Measurements from ENCODE around the gene VPS13A.
"Not testable (repeated sequence)": the region's sequence is repeated elsewhere in the genome, so short reads cannot be mapped to it uniquely, and the experiment has no call there.

Gene VPS13A

DNA sequence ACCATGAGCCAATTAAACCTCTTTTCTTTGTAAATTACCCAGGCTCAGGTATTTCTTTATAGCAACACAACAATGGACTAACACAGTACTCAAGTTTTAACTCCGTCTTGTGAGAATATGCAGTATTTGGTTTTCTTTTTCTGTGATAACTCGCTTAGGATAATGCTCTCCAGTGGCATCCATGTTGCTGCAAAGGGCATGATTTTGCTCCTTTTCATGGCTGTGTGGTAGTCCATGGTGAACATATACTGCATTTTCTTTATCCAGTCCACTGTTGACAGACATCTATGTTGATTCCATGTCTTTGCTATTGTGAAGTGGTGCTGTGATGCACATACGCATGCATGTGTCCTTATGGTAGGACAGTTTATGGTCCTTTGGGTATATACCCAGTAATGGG, 10.9 kb downstream of the VPS13A start:
- no peak for DNase-seq

- DNase-seq: no peak
Measured at GRCh38 chr9:77194423-77194822, 17.1 kb downstream of the VPS13A start.

DNA sequence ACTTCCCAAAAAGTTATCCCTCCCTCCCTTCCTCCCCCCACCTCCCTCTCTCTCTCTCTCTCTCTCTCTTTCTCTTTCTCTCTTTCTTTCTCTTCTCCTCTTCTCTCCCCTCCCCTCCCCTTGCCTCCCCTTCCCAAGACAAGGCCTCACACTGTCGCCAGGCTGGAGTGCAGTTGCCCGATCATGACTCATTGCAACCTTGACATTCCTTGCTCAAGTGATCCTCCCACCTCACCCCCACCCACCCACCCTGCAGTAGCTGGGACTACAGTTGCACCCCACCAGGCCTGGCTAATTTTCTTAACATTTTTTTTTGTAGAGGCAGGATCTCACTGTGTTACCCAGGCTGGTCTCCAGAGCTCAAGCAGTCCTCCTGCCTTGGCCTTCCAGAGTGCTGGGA, 32.8 kb downstream of the VPS13A start:
- DNase-seq: no peak

GRCh38 chr9:77211561-77211960, 34.2 kb downstream of the VPS13A start:
- no peak for DNase-seq

DNA sequence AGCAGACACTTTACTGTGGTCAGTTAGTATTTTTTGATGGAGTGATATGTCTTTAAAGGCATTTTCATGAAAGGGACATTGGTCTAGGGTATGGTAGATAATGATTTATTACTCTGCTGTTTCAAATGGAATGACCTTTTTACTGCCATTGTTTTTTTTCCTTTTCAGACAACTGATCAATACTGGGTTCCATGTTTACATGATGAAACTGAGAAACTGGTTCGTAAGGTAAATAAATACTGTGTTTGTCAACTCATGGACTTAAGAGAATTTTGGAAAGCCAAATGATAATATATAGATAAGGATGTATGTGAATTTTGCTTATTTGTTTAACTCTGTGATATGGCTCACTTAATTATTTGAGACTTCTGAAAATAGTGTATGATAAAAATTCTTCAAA, 35.5 kb downstream of the VPS13A start:
- DNase-seq: no peak

DNA sequence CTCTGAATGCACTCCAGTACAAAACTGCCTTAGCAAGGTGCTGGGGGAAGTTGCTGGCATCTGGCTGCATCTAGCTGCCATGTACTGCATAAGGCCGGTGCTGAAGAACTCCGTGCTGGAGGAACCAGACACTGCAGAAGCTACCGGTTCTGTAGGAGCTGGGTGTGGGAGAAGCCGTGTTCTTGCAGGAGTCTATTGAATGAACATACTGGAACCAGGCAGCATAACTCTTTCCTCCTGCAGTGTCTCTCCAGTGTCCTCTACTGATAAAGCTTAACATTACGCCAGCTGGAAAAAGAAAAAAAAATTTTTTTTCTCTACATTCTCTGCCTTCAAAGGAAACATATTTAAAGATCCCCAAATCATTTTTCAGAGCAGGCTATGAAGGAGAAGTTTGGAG, 38.5 kb downstream of the VPS13A start:
- DNase-seq: no peak

- DNase-seq: no peak
Measured at GRCh38 chr9:77218612-77219011, 41.3 kb downstream of the VPS13A start.

GRCh38 chr9:77221431-77221830, 44.1 kb downstream of the VPS13A start:
- DNase-seq: no peak

DNA sequence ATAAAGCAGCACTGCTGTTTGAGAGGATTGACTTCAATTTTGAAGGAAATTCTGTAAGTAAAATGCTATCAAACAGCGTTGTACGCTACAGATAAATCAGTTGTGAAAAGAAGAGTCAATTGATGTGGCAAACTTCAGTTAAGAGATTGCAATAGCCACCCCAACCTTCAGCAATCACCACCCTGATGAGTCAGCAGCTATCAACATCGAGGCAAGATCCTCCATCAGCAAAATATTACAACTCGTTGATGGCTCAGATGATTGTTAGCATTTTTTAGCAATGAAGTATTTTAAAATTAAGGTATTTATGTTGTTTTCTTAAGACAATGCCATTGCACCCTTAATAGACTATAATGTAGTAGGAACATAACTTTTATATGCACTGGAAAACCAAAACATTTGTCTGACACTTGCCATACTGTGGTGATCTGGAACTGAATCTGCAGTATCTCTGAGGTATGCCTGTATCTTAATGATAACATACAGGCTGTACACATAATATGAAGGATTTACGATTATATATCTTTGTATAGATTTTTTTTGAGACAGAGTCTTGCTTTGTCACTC, 47.5 kb downstream of the VPS13A start:
- no peak for DNase-seq

DNA sequence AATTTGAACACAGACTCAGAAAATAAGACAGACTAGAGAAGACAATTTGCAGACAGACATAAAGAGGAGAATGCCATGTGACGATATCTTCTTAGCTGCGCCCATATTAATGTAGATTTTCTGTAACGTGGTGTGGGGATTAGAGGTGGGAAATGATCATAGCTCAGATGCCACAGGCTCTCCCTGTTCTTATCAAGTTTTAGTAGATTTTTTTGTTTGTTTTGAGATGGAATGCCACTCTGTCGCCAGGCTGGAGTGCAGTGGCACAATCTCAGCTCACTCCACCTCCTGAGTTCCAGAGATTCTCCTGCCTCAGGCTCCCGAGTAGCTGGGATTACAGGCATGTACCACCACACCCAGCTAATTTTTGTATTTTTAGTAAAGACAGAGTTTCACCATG, 59.4 kb downstream of the VPS13A start:
- DNase-seq: no peak

DNA sequence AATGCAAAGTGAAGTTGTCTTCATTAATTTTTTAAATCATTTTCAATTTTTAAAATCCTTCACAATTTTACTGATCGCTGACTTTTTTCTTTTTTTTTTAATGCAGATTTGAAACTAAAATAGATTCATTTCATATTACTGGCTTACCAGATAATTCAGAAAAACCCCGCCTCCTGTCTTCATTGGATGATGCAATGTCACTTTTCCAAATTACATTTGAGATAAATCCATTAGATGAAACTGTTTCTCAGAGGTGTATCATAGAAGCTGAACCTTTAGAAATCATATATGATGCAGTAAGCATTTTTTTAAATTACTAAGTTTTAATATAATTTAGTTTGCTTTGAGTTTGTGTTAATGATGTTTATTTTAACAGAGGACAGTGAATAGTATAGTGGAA, 60.6 kb downstream of the VPS13A start:
- no peak for DNase-seq

DNA sequence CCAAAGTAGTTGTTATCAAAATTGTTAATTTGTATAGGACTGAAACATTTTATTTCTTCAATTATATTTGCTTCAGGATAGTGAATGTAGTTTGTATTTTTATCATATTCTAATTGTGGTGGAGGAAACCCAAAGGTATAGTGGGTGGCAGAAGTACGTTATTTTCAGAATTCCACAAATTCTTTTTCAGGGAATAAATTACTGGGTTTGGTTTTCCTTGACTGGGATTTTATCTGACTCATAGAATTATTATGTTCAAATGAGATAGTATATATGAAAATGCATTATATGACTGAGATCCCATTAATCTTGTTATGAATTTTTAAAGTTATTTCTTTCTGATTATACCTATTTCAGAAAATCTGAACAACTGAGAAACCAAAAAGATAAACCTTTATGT, 73.7 kb downstream of the VPS13A start:
- no peak for DNase-seq

- no peak for DNase-seq
Measured at GRCh38 chr9:77257275-77257674, 79.9 kb downstream of the VPS13A start.

DNA sequence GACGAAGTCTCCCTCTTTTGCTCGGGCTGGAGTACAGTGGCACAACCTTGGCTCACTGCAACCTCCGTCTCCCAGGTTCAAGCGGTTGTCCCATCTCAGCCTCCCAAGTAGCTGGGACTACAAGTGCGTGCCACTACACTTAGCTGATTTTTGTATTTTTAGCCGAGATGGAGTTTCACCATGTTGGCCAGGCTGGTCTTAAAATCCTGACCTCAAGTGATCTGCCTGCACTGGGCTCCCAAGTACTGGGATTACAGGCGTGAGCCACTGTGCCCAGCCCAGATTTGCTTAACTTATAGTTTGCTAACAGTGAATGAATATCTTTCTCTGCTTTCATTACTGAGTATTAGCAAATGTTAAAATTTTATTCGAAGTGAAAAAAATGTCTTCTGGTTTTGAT, 84.3 kb downstream of the VPS13A start:
- no peak for DNase-seq

DNA sequence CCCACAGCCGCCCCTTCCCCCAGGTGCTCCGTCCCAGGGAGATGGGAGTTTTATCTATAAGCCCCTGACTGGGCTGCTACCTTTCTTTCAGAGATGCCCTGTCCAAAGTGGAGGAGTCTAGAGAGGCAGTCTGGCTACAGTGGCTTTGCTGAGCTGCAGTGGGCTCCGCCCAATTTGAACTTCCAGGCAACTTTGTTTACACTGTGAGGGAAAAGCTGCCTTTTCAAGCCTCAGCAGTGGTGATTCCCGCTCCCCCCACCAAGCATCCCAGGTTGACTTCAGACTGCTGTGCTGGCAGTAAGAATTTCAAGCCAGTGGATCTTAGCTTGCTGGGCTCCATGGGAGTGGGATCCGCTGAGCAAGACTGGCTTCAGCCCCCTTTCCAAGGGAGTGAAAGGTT, 90.4 kb downstream of the VPS13A start:
- DNase-seq: not testable (repeated sequence)

- no peak for DNase-seq
Measured at GRCh38 chr9:77271023-77271690, 93.8 kb downstream of the VPS13A start.

- DNase-seq: no peak
Measured at GRCh38 chr9:77276799-77277198, 99.5 kb downstream of the VPS13A start.

GRCh38 chr9:77277719-77278118, 100.4 kb downstream of the VPS13A start:
- DNase-seq: no peak

DNA sequence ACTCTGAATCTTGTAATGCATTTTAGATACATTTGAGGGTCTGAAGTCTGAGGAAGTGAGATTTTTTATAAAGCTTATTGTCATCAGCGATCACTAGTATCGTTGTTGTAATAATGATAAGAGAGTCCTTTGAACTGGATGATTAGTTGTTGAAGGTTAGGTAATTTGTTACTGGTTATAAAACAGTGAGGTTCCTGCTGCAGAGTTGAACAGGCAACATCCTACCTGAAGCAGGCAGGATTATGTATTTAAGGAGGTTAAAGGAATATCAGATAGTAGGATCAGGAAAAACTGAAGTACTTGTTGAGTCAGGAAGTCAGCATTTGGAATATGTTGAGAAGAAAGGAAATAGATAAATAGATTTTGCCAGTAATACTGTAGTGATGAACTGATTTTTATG, 106.7 kb downstream of the VPS13A start:
- DNase-seq: no peak

GRCh38 chr9:77284616-77285015, 107.3 kb downstream of the VPS13A start:
- no peak for DNase-seq

GRCh38 chr9:77290373-77290772, 113.0 kb downstream of the VPS13A start:
- DNase-seq: no peak

- peak in 1 of 2 experiments; percentile 3 for DNase-seq
Measured at GRCh38 chr9:77291714-77292113, 114.4 kb downstream of the VPS13A start.

- no peak for DNase-seq
Measured at GRCh38 chr9:77293949-77294348, 116.6 kb downstream of the VPS13A start.

DNA sequence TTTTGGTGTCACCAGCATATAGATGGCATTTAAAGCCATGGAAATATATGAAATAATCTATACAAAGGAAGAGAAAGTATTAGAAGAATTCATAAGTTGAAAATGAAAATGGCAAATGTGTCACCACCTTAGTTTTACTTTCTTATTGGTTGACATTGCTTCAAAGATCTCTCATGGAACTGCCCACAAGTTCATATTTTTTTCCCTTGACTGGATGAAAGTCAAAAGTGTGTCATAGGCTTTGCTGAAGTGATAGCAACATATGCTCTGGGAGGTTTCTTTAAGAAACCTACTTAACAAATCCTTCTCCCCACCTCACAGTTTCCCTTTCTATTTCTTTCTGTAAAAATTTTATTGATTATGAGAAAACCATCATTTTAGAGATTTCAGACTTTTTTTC, 127.2 kb downstream of the VPS13A start:
- no peak for DNase-seq
